GM23338 (cell line): ENCODE data around the gene RNF180. TPM values are rescaled to one million over a fixed set of nuclear protein-coding genes. Genes with fewer than 3 reads are reported as not detected.

Experiments used
- ATAC-seq: fragments of 200-7000 bp; cut with Tn5 transposase; 3 replicates; pipeline ENCODE4 v1.9.1; 2020
- DNase-seq: peaks from one replicate; pipeline ENCODE4 v3.0.0-alpha.2; 2015; ENCODE audit warnings: low spot score
- H2AFZ ChIP-seq: fragments of 200-600 bp; sonication (generic); 2 replicates; pipeline ENCODE4 v1.8.0; 2016; ENCODE audit warnings: antibody characterized with exemption, mild to moderate bottlenecking, moderate library complexity
- H3F3A ChIP-seq: fragments of 200-600 bp; sonication (generic); replicated peaks from 2 replicates; pipeline ENCODE4 v1.8.0; 2017; ENCODE audit warnings: antibody characterized with exemption, mixed run types, low read depth
- H3K27ac ChIP-seq: fragments of 200-600 bp; sonication (generic); 2 replicates; pipeline ENCODE4 v1.6.1; 2016; ENCODE audit warnings: low read depth
- H3K27me3 ChIP-seq: fragments of 200-600 bp; sonication (generic); 2 replicates; pipeline ENCODE4 v1.8.0; 2016; ENCODE audit warnings: mild to moderate bottlenecking, mixed run types, moderate library complexity; ENCODE audit not compliant: insufficient read depth
- H3K36me3 ChIP-seq: fragments of 200-600 bp; sonication (generic); 2 replicates; pipeline ENCODE4 v1.8.0; 2016; ENCODE audit warnings: mild to moderate bottlenecking; ENCODE audit not compliant: insufficient read depth
- H3K4me1 ChIP-seq: fragments of 200-600 bp; sonication (generic); 2 replicates; pipeline ENCODE4 v1.8.0; 2016; ENCODE audit warnings: mild to moderate bottlenecking, moderate library complexity; ENCODE audit not compliant: insufficient read depth
- H3K4me2 ChIP-seq: fragments of 200-600 bp; sonication (generic); 2 replicates; pipeline ENCODE4 v1.7.1; 2017; ENCODE audit warnings: mixed run types
- H3K4me3 ChIP-seq: fragments of 200-600 bp; sonication (generic); 2 replicates; pipeline ENCODE4 v1.6.1; 2016; ENCODE audit warnings: mixed run types
- H3K79me2 ChIP-seq: fragments of 200-600 bp; sonication (generic); replicated peaks from 2 replicates; pipeline ENCODE4 v1.8.0; 2017; ENCODE audit warnings: mild to moderate bottlenecking; ENCODE audit not compliant: insufficient read depth
- H3K9me2 ChIP-seq: fragments of 200-600 bp; sonication (generic); 2 replicates; pipeline ENCODE4 v1.8.0; 2017; ENCODE audit not compliant: insufficient read depth
- H4K20me1 ChIP-seq: fragments of 200-600 bp; sonication (generic); replicated peaks from 2 replicates; pipeline ENCODE4 v1.8.0; 2017; ENCODE audit warnings: mild to moderate bottlenecking; ENCODE audit not compliant: insufficient read depth
- H3K27ac Mint-ChIP-seq: 2 replicates; pipeline ENCODE4 v1.8.0; 2020; ENCODE audit warnings: inconsistent platforms, mild to moderate bottlenecking, moderate library complexity, mixed read lengths
- H3K27me3 Mint-ChIP-seq: 3 replicates; pipeline ENCODE4 v1.8.0; 2022; ENCODE audit warnings: low read depth, mild to moderate bottlenecking, moderate library complexity, mixed read lengths, inconsistent platforms; ENCODE audit not compliant: insufficient read depth, poor library complexity
- H3K36me3 Mint-ChIP-seq: 3 replicates; pipeline ENCODE4 v1.8.0; 2021; ENCODE audit warnings: low read depth, mild to moderate bottlenecking, inconsistent platforms, moderate library complexity, mixed read lengths
- H3K4me1 Mint-ChIP-seq: 3 replicates; pipeline ENCODE4 v1.8.0; 2020; ENCODE audit warnings: mild to moderate bottlenecking, inconsistent platforms, mixed read lengths
- H3K4me3 Mint-ChIP-seq: 3 replicates; pipeline ENCODE4 v1.8.0; 2021; ENCODE audit warnings: moderate library complexity, mild to moderate bottlenecking, inconsistent platforms, mixed read lengths
- H3K9me3 Mint-ChIP-seq: 3 replicates; pipeline ENCODE4 v1.8.0; 2020; ENCODE audit warnings: moderate library complexity, mild to moderate bottlenecking, inconsistent platforms, mixed read lengths
- CTCF ChIP-seq, 2 experiments: fragments of 200-600 bp in 1 of 2; sonication (generic) in 1 of 2; conservative IDR thresholded peaks; 2 replicates each; pipeline versions ENCODE4 v1.5.1 to v1.6.1; 2016 to 2017; ENCODE audit warnings: antibody characterized with exemption in 2 of 2, low read depth in 2 of 2, mild to moderate bottlenecking in 2 of 2, moderate library complexity in 1 of 2
- ETS1 ChIP-seq: IDR thresholded peaks from 2 replicates; pipeline ENCODE4 v1.6.1; 2016; ENCODE audit warnings: antibody characterized with exemption
- EZH2phosphoT487 ChIP-seq: fragments of 200-600 bp; sonication (generic); IDR thresholded peaks from one replicate; pipeline ENCODE4 v1.8.1; 2018; ENCODE audit warnings: antibody characterized with exemption; ENCODE audit not compliant: unreplicated experiment
- JUNB ChIP-seq: IDR thresholded peaks from one replicate; pipeline ENCODE4 v1.6.1; 2016; ENCODE audit warnings: antibody characterized with exemption; ENCODE audit not compliant: unreplicated experiment
- NANOG ChIP-seq: IDR thresholded peaks from 2 replicates; pipeline ENCODE4 v1.6.1; 2016; ENCODE audit warnings: antibody characterized with exemption, borderline replicate concordance
- POLR2AphosphoS5 ChIP-seq: IDR thresholded peaks from 2 replicates; pipeline ENCODE4 v1.6.1; 2016; ENCODE audit warnings: antibody characterized with exemption, low read depth
- STAT1 ChIP-seq: IDR thresholded peaks from one replicate; pipeline ENCODE4 v1.6.1; 2016; ENCODE audit warnings: antibody characterized with exemption; ENCODE audit not compliant: unreplicated experiment
- ZNF114 ChIP-seq: fragments of 250-450 bp; sonication (Bioruptor Pico); IDR thresholded peaks from 2 replicates; pipeline ENCODE4 v1.5.0; 2020; ENCODE audit warnings: mild to moderate bottlenecking, moderate library complexity
- ZNF462 ChIP-seq: fragments of 250-450 bp; sonication (Bioruptor Pico); IDR thresholded peaks from 2 replicates; pipeline ENCODE4 v1.5.0; 2020; ENCODE audit warnings: mild to moderate bottlenecking, moderate library complexity
- polyA plus RNA-seq: library from polyadenylated mRNA; unstranded; fragments of >200 nt; fragmentation: Nextera tagmentation; extraction: Ambion mirVana; gene quantifications from 2 replicates; pipeline ENCODE4 v1.2.1, GENCODE V29; 2016
- total RNA-seq: library from RNA; depleted of rRNA; stranded (reverse); fragments of >200 nt; shearing (Covaris generic); gene quantifications from 2 replicates; pipeline ENCODE4 v1.2.3, GENCODE V29; 2014

The RNF180 gene
- total and polyA plus RNA-seq, 2 experiments from 2014 or later = 2.0 to 4.2 TPM

- Histone ChIP-seq H3K36me3 (no peaks in the 10 kb centered on the region), H3K79me2 (no peaks in the 10 kb centered on the region)
- H3K27ac Mint-ChIP-seq = no peak overlapping the region
These were observed 47.9 kb downstream of the RNF180 start for GRCh38 chr5:64213531-64213930.

More at GRCh38 chr5:64213531-64213930, 47.9 kb downstream of the RNF180 start:
- H4K20me1 ChIP-seq = no peaks in the 10 kb centered on the region
- no peaks in the 10 kb centered on the region for H3K36me3 Mint-ChIP-seq
- H2AFZ ChIP-seq = no peak overlapping the region
- H3K9me3 Mint-ChIP-seq = no peaks in the 10 kb centered on the region
- no peak overlapping the region for H3K4me3 Mint-ChIP-seq
- ATAC-seq (no peak), DNase-seq (no peak)
- H3K27me3 ChIP-seq = no peaks in the 10 kb centered on the region
- H3K4me1 ChIP-seq = no peaks in the 10 kb centered on the region
- no peak for TF ChIP-seq ZNF462
- no peak for TF ChIP-seq ETS1
- TF ChIP-seq JUNB = no peak
- TF ChIP-seq POLR2AphosphoS5 = no peak
- TF ChIP-seq CTCF (conservative IDR thresholded peaks at IDR 0.05; ENCODE audit: low read depth in 2 of 2) = no peak
- no peak for TF ChIP-seq EZH2phosphoT487
- no peak for TF ChIP-seq NANOG
- TF ChIP-seq ZNF114 (CRISPR knock-in tag) = no peak
- no peak for TF ChIP-seq STAT1
- no peak overlapping the region for H3K27ac ChIP-seq
- H3K27me3 Mint-ChIP-seq = no peaks in the 10 kb centered on the region
- no peaks in the 10 kb centered on the region for H3K9me2 ChIP-seq
- no peaks in the 10 kb centered on the region for H3F3A ChIP-seq
- H3K4me3 ChIP-seq = no peak overlapping the region
- H3K4me1 Mint-ChIP-seq = peaks cover 7% of the 10 kb centered on the region
- no peak overlapping the region for H3K4me2 ChIP-seq
